Measurements from ENCODE around the gene ANGPTL4. TPM values are rescaled to one million over a fixed set of nuclear protein-coding genes. Genes with fewer than 3 reads are reported as not detected.

The ANGPTL4 gene
- polyA plus RNA-seq, 1 donor from 2014 or later = not detected

DNA sequence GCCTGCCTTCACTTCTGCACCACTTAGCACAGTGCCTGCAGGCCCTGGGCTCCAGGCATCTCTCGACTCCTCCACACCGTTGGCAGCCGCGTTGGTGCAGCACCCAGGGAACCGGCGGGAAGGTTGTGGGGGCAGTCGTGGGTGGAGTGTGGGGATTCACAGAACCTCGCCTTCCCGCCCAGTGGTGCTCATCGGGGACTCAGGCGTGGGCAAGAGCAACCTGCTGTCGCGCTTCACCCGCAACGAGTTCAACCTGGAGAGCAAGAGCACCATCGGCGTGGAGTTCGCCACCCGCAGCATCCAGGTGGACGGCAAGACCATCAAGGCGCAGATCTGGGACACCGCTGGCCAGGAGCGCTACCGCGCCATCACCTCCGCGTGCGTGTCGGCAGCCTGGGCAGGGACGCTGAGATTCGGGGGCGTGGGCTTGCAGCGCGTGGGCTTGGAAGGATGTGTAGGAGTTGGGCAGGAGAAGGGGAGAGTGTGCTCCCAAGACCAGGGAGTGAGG is 35.8 kb downstream of the ANGPTL4 start:
- no peak overlapping the region for H3K27ac ChIP-seq (ENCODE audit: low read length)
- peaks cover 13% of the 10 kb centered on the region for H4K20me1 ChIP-seq (ENCODE audit: insufficient read depth)
- TF ChIP-seq SMC3 (conservative IDR thresholded peaks at IDR 0.05; ENCODE audit: poor library complexity) (no peak), EZH2 (IDR thresholded peaks at IDR 0.05; ENCODE audit: borderline replicate concordance, insufficient read depth, low read length, poor library complexity, severe bottlenecking) (no peak), POLR2AphosphoS5 (IDR thresholded peaks at IDR 0.05) (no peak)
- TF ChIP-seq, protein P1, sequence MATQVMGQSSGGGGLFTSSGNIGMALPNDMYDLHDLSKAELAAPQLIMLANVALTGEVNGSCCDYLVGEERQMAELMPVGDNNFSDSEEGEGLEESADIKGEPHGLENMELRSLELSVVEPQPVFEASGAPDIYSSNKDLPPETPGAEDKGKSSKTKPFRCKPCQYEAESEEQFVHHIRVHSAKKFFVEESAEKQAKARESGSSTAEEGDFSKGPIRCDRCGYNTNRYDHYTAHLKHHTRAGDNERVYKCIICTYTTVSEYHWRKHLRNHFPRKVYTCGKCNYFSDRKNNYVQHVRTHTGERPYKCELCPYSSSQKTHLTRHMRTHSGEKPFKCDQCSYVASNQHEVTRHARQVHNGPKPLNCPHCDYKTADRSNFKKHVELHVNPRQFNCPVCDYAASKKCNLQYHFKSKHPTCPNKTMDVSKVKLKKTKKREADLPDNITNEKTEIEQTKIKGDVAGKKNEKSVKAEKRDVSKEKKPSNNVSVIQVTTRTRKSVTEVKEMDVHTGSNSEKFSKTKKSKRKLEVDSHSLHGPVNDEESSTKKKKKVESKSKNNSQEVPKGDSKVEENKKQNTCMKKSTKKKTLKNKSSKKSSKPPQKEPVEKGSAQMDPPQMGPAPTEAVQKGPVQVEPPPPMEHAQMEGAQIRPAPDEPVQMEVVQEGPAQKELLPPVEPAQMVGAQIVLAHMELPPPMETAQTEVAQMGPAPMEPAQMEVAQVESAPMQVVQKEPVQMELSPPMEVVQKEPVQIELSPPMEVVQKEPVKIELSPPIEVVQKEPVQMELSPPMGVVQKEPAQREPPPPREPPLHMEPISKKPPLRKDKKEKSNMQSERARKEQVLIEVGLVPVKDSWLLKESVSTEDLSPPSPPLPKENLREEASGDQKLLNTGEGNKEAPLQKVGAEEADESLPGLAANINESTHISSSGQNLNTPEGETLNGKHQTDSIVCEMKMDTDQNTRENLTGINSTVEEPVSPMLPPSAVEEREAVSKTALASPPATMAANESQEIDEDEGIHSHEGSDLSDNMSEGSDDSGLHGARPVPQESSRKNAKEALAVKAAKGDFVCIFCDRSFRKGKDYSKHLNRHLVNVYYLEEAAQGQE (IDR thresholded peaks at IDR 0.05; ENCODE audit: borderline replicate concordance) = no peak
- no peak overlapping the region for H3K4me3 ChIP-seq (ENCODE audit: low read length)
- no peaks in the 10 kb centered on the region for H3K9me3 ChIP-seq (ENCODE audit: low read length)
- H3K36me3 ChIP-seq (ENCODE audit: insufficient read depth, low read length) = no peaks in the 10 kb centered on the region
- H3K27me3 ChIP-seq (ENCODE audit: insufficient read depth, low read depth, low read length) = no peaks in the 10 kb centered on the region
- H3F3A ChIP-seq (ENCODE audit: insufficient read depth, low read length, poor library complexity, severe bottlenecking) = no peaks in the 10 kb centered on the region
- no peak overlapping the region for H3K9ac ChIP-seq (ENCODE audit: low read length)
- peaks cover 20% of the 10 kb centered on the region for H3K79me2 ChIP-seq (replicated peaks; ENCODE audit: insufficient read depth, low read length)
- H3K4me2 ChIP-seq (ENCODE audit: low read length) = no peak overlapping the region
- no peaks in the 10 kb centered on the region for H3K9me2 ChIP-seq (ENCODE audit: insufficient read depth, low read length)
- no peak overlapping the region for H2AFZ ChIP-seq (ENCODE audit: low read depth, low read length)

DNA sequence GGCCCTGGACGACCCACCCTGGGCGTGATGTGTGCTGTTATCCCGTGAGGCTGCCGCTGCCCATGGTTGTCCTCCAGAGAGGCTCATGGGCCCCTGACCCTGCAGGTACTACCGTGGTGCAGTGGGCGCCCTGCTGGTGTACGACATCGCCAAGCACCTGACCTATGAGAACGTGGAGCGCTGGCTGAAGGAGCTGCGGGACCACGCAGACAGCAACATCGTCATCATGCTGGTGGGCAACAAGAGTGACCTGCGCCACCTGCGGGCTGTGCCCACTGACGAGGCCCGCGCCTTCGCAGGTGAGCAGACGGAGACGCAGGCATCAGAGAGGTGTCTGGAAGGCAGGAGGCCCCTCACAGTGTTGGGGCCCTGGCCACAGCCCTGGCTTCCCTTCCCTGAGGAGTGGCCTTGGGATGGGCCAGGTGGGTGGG is 38.0 kb downstream of the ANGPTL4 start:
- TF ChIP-seq POLR2AphosphoS5 (IDR thresholded peaks at IDR 0.05) (peak; percentile 13), EZH2 (IDR thresholded peaks at IDR 0.05; ENCODE audit: borderline replicate concordance, insufficient read depth, low read length, poor library complexity, severe bottlenecking) (no peak), MXI1 (conservative IDR thresholded peaks at IDR 0.05; ENCODE audit: poor library complexity, severe bottlenecking) (no peak)
- TF ChIP-seq, protein P1 (IDR thresholded peaks at IDR 0.05; ENCODE audit: borderline replicate concordance) = no peak
- Histone ChIP-seq H3K79me2 (replicated peaks; ENCODE audit: insufficient read depth, low read length) (peaks cover 4% of the 10 kb centered on the region), H3K4me2 (ENCODE audit: low read length) (no peak overlapping the region), H2AFZ (ENCODE audit: low read depth, low read length) (no peak overlapping the region), H3K27me3 (ENCODE audit: insufficient read depth, low read depth, low read length) (no peaks in the 10 kb centered on the region), H3K4me3 (ENCODE audit: low read length) (no peak overlapping the region), H3K9me3 (ENCODE audit: low read length) (no peaks in the 10 kb centered on the region), H3F3A (ENCODE audit: insufficient read depth, low read length, poor library complexity, severe bottlenecking) (no peaks in the 10 kb centered on the region), H4K20me1 (ENCODE audit: insufficient read depth) (peaks cover 4% of the 10 kb centered on the region), H3K27ac (ENCODE audit: low read length) (no peak overlapping the region), H3K9ac (ENCODE audit: low read length) (no peak overlapping the region), H3K36me3 (ENCODE audit: insufficient read depth, low read length) (no peaks in the 10 kb centered on the region), H3K9me2 (ENCODE audit: insufficient read depth, low read length) (no peaks in the 10 kb centered on the region)
